ES-I3 (cell line): ENCODE measurements around the gene FAM174C.
A peak's percentile ranks its signal among the peaks of the same experiment; 100 is the strongest.

Experiments
- H3K36me3 ChIP-seq: 2 replicates; pipeline ENCODE4 v1.6.1; 2013; ENCODE audit warnings: mild to moderate bottlenecking, low read length, control low read depth, moderate library complexity; ENCODE audit not compliant: insufficient read depth
- H3K4me1 ChIP-seq: 2 replicates; pipeline ENCODE4 v1.6.1; 2013; ENCODE audit warnings: mild to moderate bottlenecking, control low read depth, low read length; ENCODE audit not compliant: insufficient read depth
- H3K9ac ChIP-seq: 2 replicates; pipeline ENCODE4 v1.6.1; 2013; ENCODE audit warnings: low read depth, mild to moderate bottlenecking, low read length, moderate library complexity
- H3K9me3 ChIP-seq: 2 replicates; pipeline ENCODE4 v1.6.1; 2013; ENCODE audit warnings: mild to moderate bottlenecking, low read length, moderate library complexity; ENCODE audit not compliant: control insufficient read depth, insufficient read depth

FAM174C gene

GRCh38 chr19:1276628-1277022 lies 1.3 kb downstream of the FAM174C start:
- H3K36me3 ChIP-seq, result peaks cover 15% of the 10 kb centered on the region
- H3K4me1 ChIP-seq, result no peaks in the 10 kb centered on the region; the same call in 1 of the 2 replicates
- H3K9me3 ChIP-seq, result no peaks in the 10 kb centered on the region
- H3K9ac ChIP-seq, result peak overlapping the region; percentile 74

- Histone ChIP-seq H3K9ac (no peak overlapping the region), H3K9me3 (no peaks in the 10 kb centered on the region), H3K4me1 (no peaks in the 10 kb centered on the region; the same call in 1 of the 2 replicates), H3K36me3 (peaks cover 11% of the 10 kb centered on the region)
These were observed 1.7 kb downstream of the FAM174C start for GRCh38 chr19:1277061-1277460.

DNA sequence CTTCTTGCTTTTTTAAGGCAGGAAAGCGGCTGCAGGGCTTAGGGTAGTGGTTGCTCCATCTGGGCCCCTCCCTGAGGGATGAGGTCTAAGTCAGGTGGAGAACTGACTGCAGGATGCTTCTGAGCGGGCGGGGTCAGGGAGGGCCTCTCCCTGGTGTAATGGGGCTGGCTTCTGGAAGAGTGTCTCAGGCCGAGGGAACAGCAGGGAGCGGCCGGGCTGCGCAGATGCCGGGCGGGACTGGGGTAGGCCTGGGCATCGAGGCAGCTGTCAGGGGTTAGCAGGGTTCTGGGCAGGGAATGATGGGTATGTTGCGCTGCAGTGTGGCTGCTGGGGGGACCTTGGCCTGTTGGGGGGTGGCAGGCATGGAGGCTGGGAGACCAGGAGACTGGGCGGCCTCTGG lies 2.7 kb downstream of the FAM174C start:
- Histone ChIP-seq H3K4me1 (no peaks in the 10 kb centered on the region; the same call in 1 of the 2 replicates), H3K9ac (no peak overlapping the region), H3K36me3 (0 out of 2 replicates have a peak, but pooled peaks cover under 1% of the 10 kb centered on the region), H3K9me3 (no peaks in the 10 kb centered on the region)

DNA sequence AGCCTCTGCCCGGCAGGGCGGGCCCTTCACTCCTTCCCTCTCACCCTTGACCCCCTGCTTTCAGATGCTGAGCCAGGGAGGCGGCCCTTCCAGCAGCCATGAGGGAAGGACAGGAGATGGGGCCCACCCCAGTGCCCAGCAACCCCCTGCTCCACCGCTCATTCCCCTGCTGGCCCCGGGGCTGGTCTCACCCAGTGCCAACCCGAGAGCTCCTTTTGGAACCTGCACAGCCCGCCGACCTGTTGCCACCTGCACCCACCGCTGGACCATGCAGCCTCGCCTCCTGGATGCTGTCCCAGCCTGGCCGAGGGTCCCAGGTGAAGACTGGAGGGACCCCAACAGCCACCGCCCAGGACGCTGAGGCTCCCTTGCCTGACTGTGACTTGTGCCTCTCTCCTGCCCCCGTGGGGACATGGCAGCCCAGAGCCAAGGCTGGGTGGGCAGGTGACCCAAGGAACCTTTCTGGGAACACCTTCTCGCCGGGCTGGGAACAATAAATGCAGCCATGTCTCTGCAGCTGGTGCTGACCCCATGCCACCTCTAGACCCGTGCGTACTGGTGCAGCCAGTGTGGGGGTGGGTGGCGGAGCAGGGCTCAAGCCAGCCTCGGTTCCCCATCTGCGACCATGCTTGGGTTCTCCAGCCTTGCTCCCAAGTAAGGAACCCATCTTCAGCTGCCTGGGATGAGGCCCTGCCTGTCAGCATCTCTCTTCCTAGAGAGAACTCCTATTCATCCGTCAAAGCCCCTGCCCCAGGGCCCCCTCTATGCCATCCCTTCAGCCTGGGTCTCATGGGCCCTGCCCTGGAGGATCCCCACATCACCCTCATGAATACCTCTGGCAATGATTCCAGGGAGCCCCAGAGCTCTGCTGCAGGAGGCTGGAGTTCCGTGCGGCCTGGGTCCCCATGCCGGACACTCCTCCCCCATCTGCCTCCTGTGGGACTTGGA lies 3.7 kb downstream of the FAM174C start:
- Histone ChIP-seq H3K4me1 (no peaks in the 10 kb centered on the region; the same call in 1 of the 2 replicates), H3K9me3 (no peaks in the 10 kb centered on the region), H3K9ac (no peak overlapping the region), H3K36me3 (no peaks in the 10 kb centered on the region)

DNA sequence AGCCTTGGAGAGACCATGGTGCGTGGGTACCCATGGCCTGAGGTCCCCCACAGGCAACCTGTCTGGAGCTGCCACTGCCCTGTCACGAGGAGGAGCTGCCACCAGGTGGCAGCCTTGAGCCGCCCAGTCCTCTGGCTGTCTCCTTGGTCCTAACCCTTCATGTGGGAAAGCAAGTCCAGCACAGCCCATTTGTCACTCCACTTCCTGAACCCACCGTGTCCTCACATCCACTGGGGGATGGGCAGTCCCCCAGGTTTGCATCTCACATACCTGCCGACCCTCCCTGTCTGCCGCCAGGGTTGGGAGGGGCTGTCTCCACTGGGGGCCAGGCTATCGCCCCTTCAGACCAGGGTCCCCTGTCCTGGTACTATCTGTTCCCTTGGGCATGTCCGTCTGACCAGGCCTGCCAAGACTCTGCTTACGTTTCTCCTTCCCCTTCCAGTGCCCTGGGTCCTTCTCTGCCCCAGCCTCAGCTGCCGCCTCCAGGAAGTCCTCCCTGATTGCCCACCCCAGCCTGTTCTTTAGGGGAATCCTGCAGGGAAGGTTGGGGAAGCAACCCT lies 4.5 kb downstream of the FAM174C start:
- H3K4me1 ChIP-seq, result no peaks in the 10 kb centered on the region; the same call in 1 of the 2 replicates
- H3K36me3 ChIP-seq, result no peaks in the 10 kb centered on the region
- no peak overlapping the region for H3K9ac ChIP-seq
- H3K9me3 ChIP-seq, result no peaks in the 10 kb centered on the region

DNA sequence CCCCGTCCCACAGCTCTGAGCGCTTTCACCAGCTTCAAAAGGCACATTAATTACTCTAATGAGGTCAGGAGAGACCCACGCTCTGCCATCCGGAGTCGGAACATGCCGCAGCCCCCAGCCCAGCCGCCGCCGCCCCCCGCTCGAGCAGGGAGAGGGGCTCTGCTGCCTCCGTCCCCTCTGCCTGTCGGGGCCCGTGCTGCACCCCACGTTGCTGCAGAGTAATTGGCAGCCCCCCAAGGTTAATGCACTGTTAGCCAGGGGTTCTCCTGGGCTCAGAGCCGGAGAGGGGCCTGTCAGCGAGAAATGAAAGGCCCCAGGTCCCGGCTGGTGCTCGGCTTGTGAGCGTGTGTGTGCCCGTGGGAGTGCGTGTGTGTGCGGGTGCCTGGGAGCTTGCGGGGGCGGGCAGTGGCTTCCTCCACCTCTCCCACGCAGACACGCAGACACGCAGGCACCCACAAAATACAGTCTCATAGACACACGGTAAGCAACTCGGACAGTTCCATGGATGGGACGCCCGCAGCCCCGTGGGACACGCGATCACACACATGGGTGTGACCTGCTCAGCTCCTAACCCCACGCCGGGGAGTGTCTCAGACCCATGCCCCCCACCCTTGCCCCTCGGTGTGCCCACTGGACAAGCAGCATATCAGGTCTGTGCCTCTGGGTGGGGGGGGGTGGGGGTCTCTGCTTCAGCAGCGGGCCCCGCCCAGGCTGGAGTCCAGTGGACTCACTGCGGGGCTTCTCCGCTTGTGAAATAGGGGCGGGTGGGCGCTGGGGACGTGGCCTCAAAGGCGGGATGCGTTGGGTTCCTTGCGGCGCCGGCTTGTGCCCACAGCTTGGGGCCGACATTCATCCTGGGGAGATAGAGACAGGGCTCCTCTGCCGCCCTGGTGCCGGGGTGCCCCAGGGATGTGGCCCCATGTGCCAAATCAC lies 5.6 kb downstream of the FAM174C start:
- Histone ChIP-seq H3K4me1 (no peaks in the 10 kb centered on the region; the same call in 1 of the 2 replicates), H3K9ac (no peak overlapping the region), H3K36me3 (no peaks in the 10 kb centered on the region), H3K9me3 (no peaks in the 10 kb centered on the region)

DNA sequence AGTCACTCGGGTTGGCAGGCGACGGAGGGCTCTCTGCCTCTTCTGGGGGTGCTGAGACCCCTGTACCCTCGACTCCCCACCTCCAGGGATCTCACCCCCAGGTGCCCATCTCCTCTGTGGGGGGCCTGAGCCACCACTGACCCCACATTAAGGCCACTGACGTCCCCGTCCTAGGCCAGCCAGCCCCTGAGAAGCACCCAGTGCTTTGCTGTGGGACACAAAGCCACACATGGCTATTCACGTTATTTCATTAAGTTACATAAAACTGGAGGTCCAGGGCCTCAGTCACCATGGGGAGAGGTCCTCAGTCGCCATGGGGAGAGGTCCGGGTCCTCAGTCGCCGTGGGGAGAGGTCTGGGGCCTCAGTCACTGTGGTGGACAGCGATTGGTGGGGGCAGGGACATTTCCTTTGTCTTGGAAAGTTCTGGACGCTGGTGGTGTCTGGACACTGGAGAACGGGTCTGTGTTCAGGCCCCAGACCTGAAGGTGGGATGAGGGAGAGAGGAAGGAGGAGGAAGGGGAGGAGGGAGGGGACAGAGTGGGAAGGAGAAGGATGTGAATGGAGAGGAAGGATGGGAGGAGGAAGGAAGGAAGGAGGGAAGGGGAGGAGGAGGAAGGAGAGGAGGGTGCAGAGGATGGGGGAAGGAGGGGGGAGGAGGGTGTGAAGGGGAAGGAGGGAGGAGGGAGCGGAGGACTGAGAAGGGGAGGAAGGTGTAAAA lies 6.4 kb downstream of the FAM174C start:
- Histone ChIP-seq H3K4me1 (no peaks in the 10 kb centered on the region; the same call in 1 of the 2 replicates), H3K36me3 (no peaks in the 10 kb centered on the region), H3K9ac (no peak overlapping the region), H3K9me3 (no peaks in the 10 kb centered on the region)

GRCh38 chr19:1282588-1283206 lies 7.4 kb downstream of the FAM174C start:
- H3K36me3 ChIP-seq, result no peaks in the 10 kb centered on the region
- H3K9ac ChIP-seq, result no peak overlapping the region
- H3K4me1 ChIP-seq, result no peaks in the 10 kb centered on the region; the same call in 1 of the 2 replicates
- no peaks in the 10 kb centered on the region for H3K9me3 ChIP-seq

DNA sequence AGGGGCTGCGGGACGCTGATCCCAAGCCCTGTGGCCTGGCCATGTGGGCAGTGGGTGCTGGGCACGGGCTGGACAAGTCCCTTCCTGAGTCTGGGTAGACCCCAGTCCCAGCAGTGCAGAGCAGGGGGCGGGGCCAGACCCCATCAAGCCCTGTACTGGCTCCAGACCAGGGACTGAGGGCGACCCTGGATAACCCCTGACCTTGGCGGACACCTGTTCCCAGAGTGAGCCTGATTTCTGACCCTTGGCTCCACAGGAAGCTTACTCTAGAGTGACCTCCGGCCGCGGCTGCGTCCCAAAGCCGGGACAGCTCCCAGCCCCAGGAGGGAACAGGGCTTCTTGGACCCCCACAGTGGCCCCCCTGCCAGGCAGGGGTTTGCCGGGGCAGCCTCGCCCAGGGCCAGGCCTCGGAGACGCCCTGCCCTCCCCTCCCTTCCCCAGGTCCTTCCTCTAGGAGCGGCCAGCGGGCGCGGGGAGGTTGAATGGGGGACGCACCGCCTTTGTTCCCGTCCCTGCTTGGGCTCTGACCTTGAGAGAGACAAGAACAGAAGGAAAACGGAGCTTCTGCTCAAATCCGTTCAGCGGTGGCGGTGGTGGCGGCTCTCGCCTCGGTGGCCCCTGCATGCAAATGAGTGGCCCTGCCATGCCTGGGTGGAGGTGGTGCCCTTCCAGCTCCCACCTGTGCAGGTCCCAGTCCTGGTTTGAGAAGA lies 8.0 kb downstream of the FAM174C start:
- H3K9ac ChIP-seq, result no peak overlapping the region
- no peaks in the 10 kb centered on the region; the same call in 1 of the 2 replicates for H3K4me1 ChIP-seq
- H3K36me3 ChIP-seq, result no peaks in the 10 kb centered on the region
- H3K9me3 ChIP-seq, result no peaks in the 10 kb centered on the region

DNA sequence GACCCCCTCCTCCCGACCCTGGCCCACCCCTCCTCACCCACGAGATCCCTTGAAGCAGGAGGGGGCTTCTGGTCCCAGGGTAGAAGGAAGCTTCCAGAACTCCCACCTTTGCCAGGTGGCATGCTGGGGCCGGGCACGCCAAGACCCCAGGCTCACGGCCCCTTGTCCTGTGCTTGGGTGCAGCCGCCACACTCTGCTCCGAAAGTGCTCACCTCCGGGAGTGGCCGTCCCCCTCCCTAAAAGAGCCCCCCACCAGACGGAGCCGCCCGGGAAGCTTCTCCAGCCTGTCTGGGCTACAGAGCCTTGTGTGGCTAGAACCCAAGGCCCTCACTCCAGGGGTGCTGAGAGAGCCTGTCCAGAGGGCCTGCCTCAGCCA lies 8.6 kb downstream of the FAM174C start:
- no peak overlapping the region for H3K9ac ChIP-seq

DNA sequence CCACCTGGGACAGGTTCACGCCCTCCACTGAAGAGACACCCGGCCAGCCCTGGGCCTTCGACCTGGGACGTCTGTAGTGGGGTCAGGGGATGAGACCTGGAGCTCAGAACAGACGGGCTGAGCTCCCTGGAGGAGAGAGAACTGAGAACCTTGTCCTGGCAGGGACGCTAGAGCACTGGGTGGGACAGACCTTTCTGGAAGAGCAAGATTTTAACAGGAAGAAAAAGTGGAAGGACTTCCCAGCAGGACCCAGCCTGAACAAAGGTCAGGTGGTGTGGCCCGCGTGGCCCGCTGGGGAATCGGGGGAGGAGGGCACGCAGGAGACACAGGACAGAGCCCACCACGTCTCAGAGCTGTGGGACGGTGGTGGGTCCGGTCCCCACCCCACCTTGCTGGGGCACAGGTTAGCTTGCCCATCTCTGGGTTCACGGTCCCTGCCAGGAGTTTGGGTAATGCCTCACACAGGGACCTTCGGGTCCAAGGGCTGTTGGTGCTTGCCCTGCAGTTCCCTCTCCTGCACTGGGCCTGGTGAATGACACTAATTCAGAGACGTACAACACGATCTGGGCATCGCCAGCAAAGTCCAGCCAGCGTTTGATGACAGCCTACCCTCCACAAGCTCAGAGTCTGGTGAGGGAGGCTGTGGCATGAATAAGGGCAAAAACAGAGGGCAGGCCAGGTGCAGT lies 9.1 kb downstream of the FAM174C start:
- no peak overlapping the region for H3K9ac ChIP-seq

More for the DNA sequence above, 8.6 kb downstream of the FAM174C start:
- Histone ChIP-seq H3K9me3 (no peaks in the 10 kb centered on the region), H3K36me3 (no peaks in the 10 kb centered on the region), H3K4me1 (no peaks in the 10 kb centered on the region; the same call in 1 of the 2 replicates)

GRCh38 chr19:1284979-1285736 lies 9.8 kb downstream of the FAM174C start:
- Histone ChIP-seq H3K4me1 (no peaks in the 10 kb centered on the region; the same call in 1 of the 2 replicates), H3K36me3 (no peaks in the 10 kb centered on the region), H3K9me3 (no peaks in the 10 kb centered on the region), H3K9ac (peak overlapping the region; percentile 25; the same call in 1 of the 2 replicates)

More for the DNA sequence above, 9.1 kb downstream of the FAM174C start:
- Histone ChIP-seq H3K4me1 (no peaks in the 10 kb centered on the region; the same call in 1 of the 2 replicates), H3K36me3 (no peaks in the 10 kb centered on the region), H3K9me3 (no peaks in the 10 kb centered on the region)
